Cardiac fibroblast (primary cell): ENCODE measurements around the gene DRG2.

Experiments used
- DNase-seq, 2 donors: peaks; one replicate each; pipeline versions ENCODE4 v3.0.0 to v3.0.0-alpha.2; 2010; ENCODE audit warnings: low read depth in 2 of 2
- H3K4me3 ChIP-seq, 2 donors: replicated peaks in 1 of 2; 1 replicate in 1 of 2; 2 replicates in 1 of 2; pipeline ENCODE4 v1.5.1; 2011; ENCODE audit warnings: low read depth in 2 of 2, low read length in 2 of 2, mild to moderate bottlenecking in 2 of 2, moderate library complexity in 1 of 2
- CTCF ChIP-seq: IDR thresholded peaks from one replicate; pipeline ENCODE4 v1.5.1; 2011; ENCODE audit warnings: low read depth, mild to moderate bottlenecking, low read length, inconsistent platforms

The DRG2 gene

GRCh38 chr17:18132711-18133110, 45.0 kb downstream of the DRG2 start:
- TF ChIP-seq CTCF = no peak
- no peak overlapping the region for H3K4me3 ChIP-seq
- no peak for DNase-seq

GRCh38 chr17:18136357-18136756, 48.6 kb downstream of the DRG2 start:
- TF ChIP-seq CTCF = no peak
- no peak overlapping the region for H3K4me3 ChIP-seq
- DNase-seq = no peak

- no peak for DNase-seq
- TF ChIP-seq CTCF = no peak
- H3K4me3 ChIP-seq = no peak overlapping the region
These were observed 50.5 kb downstream of the DRG2 start for GRCh38 chr17:18138065-18138749.

DNA sequence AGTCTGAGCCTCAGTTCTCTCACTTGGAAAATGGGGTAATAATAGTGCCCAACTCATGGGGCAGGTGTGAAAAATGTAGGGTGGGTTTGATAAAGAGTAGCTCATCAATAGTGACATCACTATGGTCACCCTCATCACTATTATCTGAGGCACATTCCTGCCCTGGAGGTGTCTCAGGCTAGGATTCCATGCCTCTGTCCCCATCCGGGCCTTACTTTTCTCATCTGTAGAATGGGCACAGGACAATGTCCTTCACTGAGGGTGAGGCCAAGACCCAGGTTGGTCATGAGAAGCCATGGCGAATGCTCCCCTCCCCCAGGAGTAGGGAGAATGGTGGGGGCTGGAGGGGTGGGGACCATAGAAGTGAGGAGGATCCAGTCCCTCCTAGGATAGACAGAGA, 51.3 kb downstream of the DRG2 start:
- no peak for DNase-seq
- TF ChIP-seq CTCF = no peak

GRCh38 chr17:18139498-18139897, 51.8 kb downstream of the DRG2 start:
- TF ChIP-seq CTCF = no peak
- H3K4me3 ChIP-seq = no peak overlapping the region
- no peak for DNase-seq

More for the DNA sequence above, 51.3 kb downstream of the DRG2 start:
- no peak overlapping the region for H3K4me3 ChIP-seq

GRCh38 chr17:18139949-18140348, 52.2 kb downstream of the DRG2 start:
- peak; percentile 32 to 33 for DNase-seq
- peak; percentile 41 for TF ChIP-seq CTCF
- no peak overlapping the region for H3K4me3 ChIP-seq

DNA sequence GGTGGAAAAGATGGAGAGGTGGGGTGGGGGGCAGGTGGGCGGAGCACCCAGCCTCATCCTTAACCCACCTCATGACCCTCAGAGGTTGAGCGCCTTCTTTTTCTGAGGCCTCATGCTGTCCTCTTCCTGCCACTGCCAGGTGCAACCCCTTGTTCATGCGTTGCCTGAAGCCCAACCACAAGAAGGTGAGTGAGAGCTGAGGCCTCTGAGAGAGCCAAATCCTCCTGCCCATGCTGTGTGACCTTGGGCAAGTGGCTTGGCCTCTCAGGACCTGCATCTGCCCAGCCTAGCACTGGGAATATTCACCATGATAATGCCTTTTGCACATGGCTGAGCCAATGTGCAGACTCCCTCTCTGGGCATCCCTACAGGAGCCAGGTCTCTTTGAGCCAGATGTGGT, 52.9 kb downstream of the DRG2 start:
- no peak for TF ChIP-seq CTCF
- H3K4me3 ChIP-seq = no peak overlapping the region
- DNase-seq = no peak
